GM20431 (cell line): ENCODE measurements around the gene SLC22A12.

Experiments used
- in situ Hi-C: fragments of 300-500 bp; cut with MseI, MboI; formaldehyde crosslinking; loops from one replicate; pipeline ENCODE4 v1.15.0; 2020; ENCODE audit warnings: low sequenced_read_pairs; ENCODE audit not compliant: unreplicated experiment

The SLC22A12 gene

GRCh38 chr11:64601605-64602465 is 10.8 kb downstream of the SLC22A12 start:
- in situ Hi-C loops: no loop called here

- in situ Hi-C loops: no loop called here
Observed at GRCh38 chr11:64602466-64603070, 11.5 kb downstream of the SLC22A12 start.

- in situ Hi-C loops: no loop called here
Observed at GRCh38 chr11:64603411-64604110, 12.5 kb downstream of the SLC22A12 start.

GRCh38 chr11:64604458-64605243 is 13.6 kb downstream of the SLC22A12 start:
- in situ Hi-C loops: no loop called here

- in situ Hi-C loops: no loop called here
Observed at GRCh38 chr11:64605244-64605560, 14.2 kb downstream of the SLC22A12 start.

GRCh38 chr11:64605656-64606585 is 14.9 kb downstream of the SLC22A12 start:
- in situ Hi-C loops: no loop called here

- in situ Hi-C loops: no loop called here
Observed at GRCh38 chr11:64606796-64607380, 15.9 kb downstream of the SLC22A12 start.

- in situ Hi-C loops: no loop called here
Observed at GRCh38 chr11:64607381-64607985, 16.5 kb downstream of the SLC22A12 start.

- in situ Hi-C loops: no loop called here
Observed at GRCh38 chr11:64608046-64608445, 17.0 kb downstream of the SLC22A12 start.

GRCh38 chr11:64608636-64609035 is 17.6 kb downstream of the SLC22A12 start:
- in situ Hi-C loops: no loop called here

- in situ Hi-C loops: no loop called here
Observed at GRCh38 chr11:64609436-64610047, 18.5 kb downstream of the SLC22A12 start.

GRCh38 chr11:64610596-64610995 is 19.6 kb downstream of the SLC22A12 start:
- in situ Hi-C loops: no loop called here

GRCh38 chr11:64611176-64611575 is 20.2 kb downstream of the SLC22A12 start:
- in situ Hi-C loops: no loop called here

- in situ Hi-C loops: no loop called here
Observed at GRCh38 chr11:64611869-64612646, 21.0 kb downstream of the SLC22A12 start.

GRCh38 chr11:64613648-64614047 is 22.6 kb downstream of the SLC22A12 start:
- in situ Hi-C loops: no loop called here

GRCh38 chr11:64614917-64615316 is 23.9 kb downstream of the SLC22A12 start:
- in situ Hi-C loops: no loop called here

- in situ Hi-C loops: no loop called here
Observed at GRCh38 chr11:64616817-64617216, 25.8 kb downstream of the SLC22A12 start.
